Astrocyte of the cerebellum (primary cell): ENCODE measurements around the gene FIZ1.

ENCODE experiments used
- DNase-seq: peaks from one replicate; pipeline ENCODE4 v3.0.0-alpha.2; 2011; ENCODE audit warnings: low read depth
- H3K4me3 ChIP-seq: 2 replicates; pipeline ENCODE4 v1.5.1; 2011; ENCODE audit warnings: mild to moderate bottlenecking, low read depth, low read length, moderate library complexity
- CTCF ChIP-seq: IDR thresholded peaks from 2 replicates; pipeline ENCODE4 v1.5.1; 2012; ENCODE audit warnings: low read length, low read depth, moderate library complexity, mild to moderate bottlenecking; ENCODE audit errors: missing control alignments
- in situ Hi-C: cut with HindIII; loops from 2 replicates; pipeline ENCODE4 v1.10.0; 2017; ENCODE audit warnings: low sequenced_read_pairs

Gene FIZ1

GRCh38 chr19:55620410-55621204 is 21.3 kb upstream of the FIZ1 start:
- no peak for TF ChIP-seq CTCF
- no peak for DNase-seq

GRCh38 chr19:55619286-55619685 is 20.0 kb upstream of the FIZ1 start:
- no peak for DNase-seq
- H3K4me3 ChIP-seq: no peak overlapping the region
- in situ Hi-C loops: loop anchor here (25.0 kb wide), 1 partner anchor 1157 kb away; the partner anchor contains the start of genes CDC42EP5 and LENG9
- TF ChIP-seq CTCF: no peak

More at GRCh38 chr19:55620410-55621204, 21.3 kb upstream of the FIZ1 start:
- in situ Hi-C loops: loop anchor here (5.0 to 25.0 kb wide), 2 partner anchors 108 to 1158 kb away; partner anchors contain the start of genes CDC42EP5 and LENG9
- no peak overlapping the region for H3K4me3 ChIP-seq

GRCh38 chr19:55618426-55618825 is 19.1 kb upstream of the FIZ1 start:
- no peak for TF ChIP-seq CTCF
- DNase-seq: no peak
- in situ Hi-C loops: loop anchor here (25.0 kb wide), 1 partner anchor 1156 kb away; the partner anchor contains the start of genes CDC42EP5 and LENG9
- no peak overlapping the region for H3K4me3 ChIP-seq

- TF ChIP-seq CTCF: no peak
- no peak overlapping the region for H3K4me3 ChIP-seq
- DNase-seq: no peak
- in situ Hi-C loops: loop anchor here (25.0 kb wide), 1 partner anchor 1155 kb away; the partner anchor contains the start of genes CDC42EP5 and LENG9
Measured at GRCh38 chr19:55617426-55617825, 18.1 kb upstream of the FIZ1 start.

- DNase-seq: no peak
- no peak for TF ChIP-seq CTCF
- in situ Hi-C loops: loop anchor here (25.0 kb wide), 1 partner anchor 1154 kb away; the partner anchor contains the start of genes CDC42EP5 and LENG9
- no peak overlapping the region for H3K4me3 ChIP-seq
Measured at GRCh38 chr19:55616395-55616875, 17.1 kb upstream of the FIZ1 start.

- TF ChIP-seq CTCF: no peak
- no peak for DNase-seq
- H3K4me3 ChIP-seq: no peak overlapping the region
- in situ Hi-C loops: loop anchor here (25.0 kb wide), 1 partner anchor 1153 kb away; the partner anchor contains the start of genes CDC42EP5 and LENG9
Measured at GRCh38 chr19:55615543-55616394, 16.5 kb upstream of the FIZ1 start.
